Tibial nerve (tissue), 4 donors: ENCODE measurements around the gene LRRC1. TPM values are rescaled to one million over a fixed set of nuclear protein-coding genes. Genes with fewer than 3 reads are reported as not detected.
A peak's percentile ranks its signal among the peaks of the same experiment; 100 is the strongest.

ENCODE experiments used
- DNase-seq, 2 donors: peaks; one replicate each; pipeline ENCODE4 v3.0.0-alpha.2; 2019; ENCODE audit warnings: low spot score in 2 of 2
- H3K27ac ChIP-seq, 4 donors: fragments of 200-600 bp; sonication (generic) in 3 of 4; one replicate each; pipeline ENCODE4 v1.5.1; 2017 to 2019; ENCODE audit warnings: mild to moderate bottlenecking in 1 of 4
- H3K27me3 ChIP-seq, 2 donors: fragments of 200-600 bp; sonication (generic) in 1 of 2; one replicate each; pipeline versions ENCODE4 v1.5.1 to v1.6.0; 2017 to 2019
- H3K36me3 ChIP-seq, 3 donors: fragments of 200-600 bp; sonication (generic); one replicate each; pipeline ENCODE4 v1.5.1; 2018 to 2019
- H3K4me1 ChIP-seq, 4 donors: fragments of 200-600 bp; sonication (generic) in 3 of 4; one replicate each; pipeline ENCODE4 v1.5.1; 2017 to 2019
- H3K4me3 ChIP-seq, 4 donors: fragments of 200-600 bp; sonication (generic) in 3 of 4; one replicate each; pipeline ENCODE4 v1.5.1; 2017 to 2019; ENCODE audit warnings: mild to moderate bottlenecking in 1 of 4, moderate library complexity in 1 of 4
- H3K9me3 ChIP-seq, 4 donors: fragments of 200-600 bp; sonication (generic) in 3 of 4; one replicate each; pipeline ENCODE4 v1.5.1; 2017 to 2019
- EP300 ChIP-seq, 2 donors: sonication (generic); formaldehyde crosslinking; IDR thresholded peaks; one replicate each; pipeline ENCODE4 v1.6.1; 2017; ENCODE audit warnings: antibody characterized with exemption in 2 of 2, mild to moderate bottlenecking in 1 of 2
- POLR2A ChIP-seq, 2 donors: fragments of 450-650 bp; IDR thresholded peaks; one replicate each; pipeline ENCODE4 v1.6.1; 2017; ENCODE audit warnings: antibody characterized with exemption in 2 of 2, mild to moderate bottlenecking in 2 of 2, moderate library complexity in 2 of 2
- WGBS, 2 donors: methylation state at CpG; one replicate each; pipeline ENCODE4 v1.1.5; 2018; 5-methylcytosine and 5-hydroxymethylcytosine counted together
- total RNA-seq, 4 donors: library from RNA; depleted of rRNA; stranded (reverse); fragments of >200 nt; gene quantifications; one replicate each; pipeline ENCODE4 v1.1.0, GENCODE V29; 2016
- TF ChIP-seq, protein P1 (sequence below), 5 experiments: fragments of 200-600 bp in 3 of 5; fragments of 450-650 bp in 2 of 5; sonication (generic) in 3 of 5; IDR thresholded peaks; one replicate each; pipeline ENCODE4 v1.5.1; 2016 to 2019; ENCODE audit warnings: antibody characterized with exemption in 5 of 5, mild to moderate bottlenecking in 3 of 5, moderate library complexity in 2 of 5

Gene LRRC1
- total RNA-seq, 4 donors from 2014 or later, result 22.8 to 50.0 (median 39.6) TPM

GRCh38 chr6:53898026-53898795, 103.4 kb downstream of the LRRC1 start:
- no peak for DNase-seq
- H3K27ac ChIP-seq, result peak overlapping the region in 1 of 4 donors; percentile 12
- peaks cover 0 to 29% (median 0%) of the 10 kb centered on the region in 3 donors for H3K36me3 ChIP-seq
- H3K9me3 ChIP-seq, result no peaks in the 10 kb centered on the region
- no peak for TF ChIP-seq POLR2A (IDR thresholded peaks at IDR 0.05)
- H3K4me1 ChIP-seq, result peaks cover 0 to 9% (median 0%) of the 10 kb centered on the region in 4 donors
- H3K4me3 ChIP-seq, result no peak overlapping the region
- H3K27me3 ChIP-seq, result no peaks in the 10 kb centered on the region
- WGBS, 2 donors, result 87 to 88% methylated on average over 2 of the region's 2 CpGs

- DNase-seq, result no peak
- H3K4me1 ChIP-seq, result peaks cover 0 to 9% (median 0%) of the 10 kb centered on the region in 4 donors
- TF ChIP-seq EP300 (IDR thresholded peaks at IDR 0.05) (peak in 1 of 2 donors; percentile 43), POLR2A (IDR thresholded peaks at IDR 0.05) (no peak)
- no peak overlapping the region for H3K4me3 ChIP-seq
- no peak overlapping the region for H3K27ac ChIP-seq
- peaks cover 0 to 42% (median 0%) of the 10 kb centered on the region in 3 donors for H3K36me3 ChIP-seq
- 85 to 90% methylated on average over 5 of the region's 5 CpGs for WGBS, 2 donors
- no peaks in the 10 kb centered on the region for H3K9me3 ChIP-seq
- H3K27me3 ChIP-seq, result no peaks in the 10 kb centered on the region
Measured at GRCh38 chr6:53899512-53899911, 104.7 kb downstream of the LRRC1 start.

GRCh38 chr6:53903357-53903756, 108.6 kb downstream of the LRRC1 start:
- no peak overlapping the region for H3K27ac ChIP-seq
- H3K4me3 ChIP-seq, result no peak overlapping the region
- 92 to 99% methylated on average over 2 of the region's 2 CpGs for WGBS, 2 donors
- TF ChIP-seq, protein P1, sequence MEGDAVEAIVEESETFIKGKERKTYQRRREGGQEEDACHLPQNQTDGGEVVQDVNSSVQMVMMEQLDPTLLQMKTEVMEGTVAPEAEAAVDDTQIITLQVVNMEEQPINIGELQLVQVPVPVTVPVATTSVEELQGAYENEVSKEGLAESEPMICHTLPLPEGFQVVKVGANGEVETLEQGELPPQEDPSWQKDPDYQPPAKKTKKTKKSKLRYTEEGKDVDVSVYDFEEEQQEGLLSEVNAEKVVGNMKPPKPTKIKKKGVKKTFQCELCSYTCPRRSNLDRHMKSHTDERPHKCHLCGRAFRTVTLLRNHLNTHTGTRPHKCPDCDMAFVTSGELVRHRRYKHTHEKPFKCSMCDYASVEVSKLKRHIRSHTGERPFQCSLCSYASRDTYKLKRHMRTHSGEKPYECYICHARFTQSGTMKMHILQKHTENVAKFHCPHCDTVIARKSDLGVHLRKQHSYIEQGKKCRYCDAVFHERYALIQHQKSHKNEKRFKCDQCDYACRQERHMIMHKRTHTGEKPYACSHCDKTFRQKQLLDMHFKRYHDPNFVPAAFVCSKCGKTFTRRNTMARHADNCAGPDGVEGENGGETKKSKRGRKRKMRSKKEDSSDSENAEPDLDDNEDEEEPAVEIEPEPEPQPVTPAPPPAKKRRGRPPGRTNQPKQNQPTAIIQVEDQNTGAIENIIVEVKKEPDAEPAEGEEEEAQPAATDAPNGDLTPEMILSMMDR (IDR thresholded peaks at IDR 0.05), result no peak
- TF ChIP-seq EP300 (IDR thresholded peaks at IDR 0.05) (no peak), POLR2A (IDR thresholded peaks at IDR 0.05) (no peak)
- no peaks in the 10 kb centered on the region for H3K9me3 ChIP-seq
- H3K27me3 ChIP-seq, result no peaks in the 10 kb centered on the region
- H3K4me1 ChIP-seq, result peaks cover 0 to 2% (median 0%) of the 10 kb centered on the region in 4 donors
- peaks cover 0 to 42% (median 0%) of the 10 kb centered on the region in 3 donors for H3K36me3 ChIP-seq
- DNase-seq, result no peak

GRCh38 chr6:53906103-53906502, 111.3 kb downstream of the LRRC1 start:
- H3K27me3 ChIP-seq, result no peaks in the 10 kb centered on the region
- H3K4me3 ChIP-seq, result no peak overlapping the region
- 77 to 78% methylated on average over 3 of the region's 3 CpGs for WGBS, 2 donors
- H3K4me1 ChIP-seq, result peaks cover 0 to 7% (median 0%) of the 10 kb centered on the region in 4 donors
- no peak for TF ChIP-seq EP300 (IDR thresholded peaks at IDR 0.05)
- no peak overlapping the region for H3K27ac ChIP-seq
- H3K36me3 ChIP-seq, result peaks cover 0 to 26% (median 0%) of the 10 kb centered on the region in 3 donors
- no peaks in the 10 kb centered on the region for H3K9me3 ChIP-seq
- no peak for DNase-seq

DNA sequence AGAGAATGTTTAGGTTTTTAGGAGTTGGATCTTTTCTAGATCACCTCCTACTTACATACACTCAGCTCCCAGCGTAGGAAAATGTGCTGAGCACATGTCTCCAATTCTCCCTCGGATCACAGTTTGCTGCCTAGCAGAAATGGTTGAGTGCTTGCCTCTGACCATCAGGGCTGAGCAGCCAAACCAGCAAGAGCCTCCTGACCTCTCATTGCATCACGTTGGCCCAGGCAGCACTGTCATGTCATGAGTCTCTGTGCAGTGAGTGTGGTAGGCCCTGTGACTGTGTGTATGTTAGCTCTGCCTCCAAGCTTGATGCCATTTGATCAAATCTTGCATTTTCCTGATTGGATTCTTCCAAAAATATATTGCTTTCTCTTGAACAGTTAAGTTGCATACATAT, 112.0 kb downstream of the LRRC1 start:
- Histone ChIP-seq H3K36me3 (peaks cover 0 to 26% (median 0%) of the 10 kb centered on the region in 3 donors), H3K4me3 (no peak overlapping the region), H3K27ac (no peak overlapping the region), H3K27me3 (no peaks in the 10 kb centered on the region), H3K4me1 (peaks cover 0 to 10% (median 0%) of the 10 kb centered on the region in 4 donors), H3K9me3 (no peaks in the 10 kb centered on the region)
- TF ChIP-seq, protein P1 (IDR thresholded peaks at IDR 0.05), result no peak
- TF ChIP-seq EP300 (IDR thresholded peaks at IDR 0.05) (no peak), POLR2A (IDR thresholded peaks at IDR 0.05) (no peak)
- peak in 1 of 2 donors; percentile 29 for DNase-seq
- 58 to 74% methylated on average over 3 of the region's 3 CpGs for WGBS, 2 donors

- 67 to 76% methylated on average over 4 of the region's 4 CpGs for WGBS, 2 donors
- Histone ChIP-seq H3K27ac (peak overlapping the region in 2 of 4 donors; percentile 49 to 73), H3K27me3 (no peaks in the 10 kb centered on the region)
Measured at GRCh38 chr6:53910834-53911233, 116.0 kb downstream of the LRRC1 start.

More at GRCh38 chr6:53910834-53911233, 116.0 kb downstream of the LRRC1 start:
- TF ChIP-seq EP300 (IDR thresholded peaks at IDR 0.05) (peak; percentile 64 to 90), POLR2A (IDR thresholded peaks at IDR 0.05) (no peak)
- TF ChIP-seq, protein P1 (IDR thresholded peaks at IDR 0.05), result no peak
- DNase-seq, result no peak
- Histone ChIP-seq H3K36me3 (no peaks in the 10 kb centered on the region), H3K4me3 (no peak overlapping the region), H3K4me1 (peaks cover 0 to 10% (median 3%) of the 10 kb centered on the region in 4 donors), H3K9me3 (no peaks in the 10 kb centered on the region)
